Anterior cingulate cortex (tissue), 58 donors: ENCODE results near the gene NMNAT2.

Experiments
- DNase-seq, 58 donors: peaks; one replicate each; lab custom pipeline; 2025; lab: John Stamatoyannopoulos, UW

NMNAT2 gene

GRCh38 chr1:183226963-183227362 lies 191.2 kb downstream of the NMNAT2 start:
- DNase-seq: no peak

GRCh38 chr1:183226361-183226760 lies 191.8 kb downstream of the NMNAT2 start:
- no peak for DNase-seq

DNA sequence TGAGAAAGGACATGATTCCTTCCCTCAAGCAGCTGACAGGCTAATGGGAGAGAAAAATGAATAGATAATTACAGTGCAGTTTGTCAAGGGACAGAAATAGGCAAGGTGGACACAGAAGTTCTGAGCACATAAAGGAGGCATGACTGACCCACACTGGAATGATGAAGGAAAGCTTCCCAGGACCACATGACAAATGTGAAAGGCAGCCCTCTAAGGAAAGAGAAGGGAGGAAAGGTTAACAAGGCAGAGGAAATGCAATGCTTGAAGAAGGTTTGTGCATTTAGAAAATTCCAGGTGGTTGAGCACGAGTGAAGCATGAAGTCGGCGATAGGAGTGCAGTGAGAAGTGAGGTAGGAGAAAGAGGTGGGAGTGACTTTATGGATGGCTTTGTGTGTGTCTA lies 194.7 kb downstream of the NMNAT2 start:
- no peak for DNase-seq

GRCh38 chr1:183222909-183223308 lies 195.3 kb downstream of the NMNAT2 start:
- no peak for DNase-seq

DNA sequence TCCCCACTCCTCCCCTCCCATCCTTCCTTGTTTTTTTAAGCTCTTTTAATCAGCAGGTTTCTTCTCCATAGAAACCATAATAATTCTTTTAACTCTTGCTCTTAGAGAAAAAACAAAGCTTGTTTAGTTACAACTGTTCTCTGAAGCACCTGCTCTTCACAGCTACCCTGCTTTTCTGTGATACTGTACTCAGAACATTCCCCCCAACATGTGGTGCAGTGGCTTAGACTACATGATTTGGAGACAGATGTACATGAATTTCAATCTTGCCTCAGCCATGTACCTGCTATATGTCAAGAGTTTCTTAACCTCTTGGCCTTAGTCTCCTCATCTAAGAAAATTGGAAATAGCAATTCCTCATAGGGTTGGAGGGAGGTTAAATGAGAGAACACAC lies 198.6 kb downstream of the NMNAT2 start:
- DNase-seq: no peak

DNA sequence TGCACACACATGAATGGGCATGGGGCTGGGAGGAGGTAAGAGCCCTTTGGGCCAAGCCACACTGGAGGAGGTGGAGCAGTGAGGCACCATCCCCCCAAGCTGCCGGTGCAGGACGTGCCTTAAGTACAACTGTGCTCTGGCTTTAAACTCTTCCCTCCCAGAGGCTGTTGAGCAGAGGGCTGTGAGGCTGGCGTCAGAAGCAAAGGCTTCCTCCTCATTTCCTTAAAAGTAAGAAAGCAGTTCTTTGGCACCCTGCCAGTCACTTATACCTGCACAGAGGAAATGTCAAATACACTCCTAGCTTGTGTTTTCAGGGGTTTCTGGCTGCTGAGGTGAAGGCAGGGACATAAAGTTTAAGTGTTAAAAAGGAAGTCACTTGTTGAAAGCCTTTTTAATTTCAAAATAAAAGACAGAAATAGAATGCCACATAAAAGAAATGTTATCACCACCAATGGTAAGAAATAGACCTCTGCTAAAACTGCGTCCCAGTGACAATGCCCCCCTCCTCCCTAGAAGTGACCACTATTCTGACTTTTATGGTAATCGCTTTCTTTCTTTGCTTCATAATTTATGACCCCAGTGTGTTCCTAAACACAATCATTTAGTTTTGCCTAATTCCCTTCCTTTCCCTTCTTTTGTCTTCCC lies 199.1 kb downstream of the NMNAT2 start:
- DNase-seq: no peak

DNA sequence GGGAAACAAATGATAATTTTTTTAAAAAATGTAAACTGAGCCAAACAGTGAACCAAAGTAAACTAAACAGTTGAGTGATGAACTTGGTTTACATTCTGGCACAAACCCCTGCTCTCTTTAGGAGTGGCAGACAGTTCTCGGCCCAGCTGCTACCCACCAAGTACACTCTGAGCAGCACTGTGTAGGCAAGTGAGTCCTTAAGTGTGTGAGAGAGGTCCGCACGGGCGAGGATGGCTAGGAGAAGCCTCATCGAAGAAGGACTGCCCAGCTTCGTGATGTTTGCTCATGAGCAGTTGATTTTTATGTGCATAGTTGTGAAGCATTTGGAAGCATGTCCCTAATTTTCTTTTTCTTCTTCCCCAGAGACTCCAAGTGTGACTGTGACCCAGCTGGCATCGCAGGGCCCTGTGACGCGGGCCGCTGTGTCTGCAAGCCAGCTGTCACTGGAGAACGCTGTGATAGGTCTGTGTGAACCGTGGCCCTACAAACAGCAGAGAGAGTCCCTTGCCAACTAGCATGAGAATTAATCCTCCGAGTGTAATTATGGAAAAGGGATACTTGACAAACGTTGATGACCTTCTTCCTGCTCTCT lies 200.1 kb downstream of the NMNAT2 start:
- peak in 3 of 58 donors; percentile 3 to 9 (median 7) for DNase-seq

- no peak for DNase-seq
These were observed 202.2 kb downstream of the NMNAT2 start for GRCh38 chr1:183215936-183216335.

GRCh38 chr1:183215076-183215720 lies 203.0 kb downstream of the NMNAT2 start:
- DNase-seq: peak in 14 of 58 donors; percentile 2 to 35 (median 10)

DNA sequence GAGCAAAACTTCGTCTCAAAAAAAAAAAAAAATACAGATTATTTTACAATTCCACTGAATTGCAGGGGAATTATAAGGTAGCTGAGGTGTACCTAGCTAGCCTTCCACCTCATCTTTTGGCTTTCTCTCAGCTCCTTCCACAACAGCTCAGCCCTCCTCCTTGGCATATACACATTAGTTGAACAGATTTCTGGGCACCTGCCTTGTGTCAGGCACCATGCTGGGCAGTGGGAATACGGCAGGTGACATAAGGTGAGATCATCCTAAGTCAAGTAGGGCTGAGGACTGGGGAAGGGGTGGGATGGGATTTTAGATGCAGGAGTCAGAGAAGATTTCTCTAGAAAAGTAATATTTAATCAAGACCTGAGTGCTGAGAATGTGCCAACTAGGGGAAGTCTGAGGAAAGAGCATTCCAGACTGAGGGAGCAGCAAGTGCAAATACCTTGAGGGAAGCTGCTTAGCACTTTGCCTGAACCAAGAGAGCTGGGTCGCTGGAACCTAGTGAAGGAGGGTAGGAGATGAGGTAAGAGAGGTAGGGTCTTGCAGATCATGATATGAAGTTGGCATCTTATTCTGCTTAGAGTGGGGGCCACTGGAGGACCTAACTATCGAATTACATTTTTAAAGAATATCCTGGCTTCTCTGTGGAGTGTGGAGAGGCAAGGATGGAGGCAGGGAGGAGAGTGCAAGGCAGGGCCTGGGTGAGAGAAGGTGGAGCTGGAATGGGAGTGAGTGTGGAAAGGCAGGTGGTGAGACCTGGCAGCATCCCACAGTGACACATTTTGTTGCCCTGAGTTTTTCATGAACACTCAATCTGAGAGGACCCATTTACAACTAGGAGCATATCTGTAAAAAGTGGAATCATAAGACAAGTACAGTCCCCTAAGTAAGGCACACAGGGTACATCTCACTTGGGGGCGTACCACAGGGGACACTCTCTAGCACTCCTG lies 203.9 kb downstream of the NMNAT2 start:
- DNase-seq: no peak

DNA sequence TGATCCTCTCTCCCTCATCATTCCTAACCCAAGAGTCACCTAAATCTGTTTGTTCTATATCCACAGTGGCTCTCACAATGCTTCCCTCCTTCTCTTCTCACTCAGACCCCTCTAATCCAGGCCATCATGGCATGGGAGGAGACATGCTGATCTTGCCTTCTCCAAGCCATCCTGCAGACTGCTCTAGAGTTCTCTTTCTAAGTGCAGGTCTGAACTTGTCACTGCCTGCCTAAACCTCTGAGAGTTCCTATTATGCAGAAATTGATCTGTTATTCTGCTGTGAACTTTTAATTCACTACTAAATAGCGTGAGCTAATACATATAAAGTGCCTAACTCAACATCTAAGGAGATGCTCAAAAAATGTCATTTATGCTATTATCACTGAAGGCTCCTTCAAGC lies 205.3 kb downstream of the NMNAT2 start:
- DNase-seq: no peak

GRCh38 chr1:183210681-183211080 lies 207.5 kb downstream of the NMNAT2 start:
- no peak for DNase-seq

- DNase-seq: no peak
These were observed 208.5 kb downstream of the NMNAT2 start for GRCh38 chr1:183209533-183210158.

DNA sequence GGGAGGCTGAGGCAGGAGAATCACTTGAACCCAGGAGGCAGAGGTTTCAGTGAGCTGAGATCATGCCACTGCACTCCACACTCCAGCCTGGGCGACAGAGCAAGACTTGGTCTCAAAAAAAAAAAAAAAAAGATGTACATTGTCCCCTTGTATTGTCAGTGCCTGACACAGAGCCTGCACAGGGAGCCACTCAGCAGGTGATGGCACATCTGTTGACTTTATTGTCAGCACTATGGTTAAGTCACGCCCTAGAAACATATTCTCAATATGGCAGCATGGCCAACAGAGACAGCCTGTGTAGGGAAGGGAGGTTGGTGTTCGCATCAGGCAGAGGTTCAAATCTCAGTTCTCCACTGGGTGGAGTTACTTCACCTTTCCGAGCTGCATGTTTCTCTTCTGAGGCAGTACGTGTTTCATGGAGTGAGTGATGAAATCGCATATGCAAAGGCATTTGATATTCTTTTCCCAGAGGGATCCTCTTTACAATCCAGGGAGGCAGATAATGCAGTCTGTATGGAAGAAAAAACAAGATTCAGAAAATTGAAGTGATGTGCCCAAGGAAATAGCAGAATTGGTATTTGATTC lies 211.6 kb downstream of the NMNAT2 start:
- no peak for DNase-seq

DNA sequence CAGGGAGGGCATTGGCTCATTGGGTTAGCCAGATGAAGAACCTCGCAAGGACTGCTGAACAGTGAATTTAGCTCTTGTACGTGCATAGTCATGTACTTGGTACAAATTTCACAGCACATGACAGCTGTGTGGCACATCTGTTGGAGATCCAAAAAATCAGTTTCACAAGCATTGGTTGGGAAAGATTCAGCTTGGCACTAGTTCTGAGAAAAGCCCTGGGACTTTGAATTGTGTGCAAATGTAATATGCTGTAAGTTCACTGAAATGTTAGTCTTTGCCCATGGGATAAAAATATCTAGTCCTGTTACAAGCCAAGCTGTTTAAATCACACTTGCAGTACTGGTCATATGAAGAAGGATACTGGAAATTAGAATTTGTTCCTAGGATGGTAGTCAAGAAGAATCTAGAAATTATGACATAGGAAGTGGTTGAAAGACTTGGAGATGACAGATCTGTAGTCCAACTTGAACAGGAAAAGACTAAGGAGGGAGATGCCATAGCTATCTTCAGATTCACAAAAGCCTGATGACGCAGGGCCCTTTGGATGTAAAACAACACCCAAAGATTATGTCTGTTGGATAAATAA lies 212.9 kb downstream of the NMNAT2 start:
- DNase-seq: no peak

DNA sequence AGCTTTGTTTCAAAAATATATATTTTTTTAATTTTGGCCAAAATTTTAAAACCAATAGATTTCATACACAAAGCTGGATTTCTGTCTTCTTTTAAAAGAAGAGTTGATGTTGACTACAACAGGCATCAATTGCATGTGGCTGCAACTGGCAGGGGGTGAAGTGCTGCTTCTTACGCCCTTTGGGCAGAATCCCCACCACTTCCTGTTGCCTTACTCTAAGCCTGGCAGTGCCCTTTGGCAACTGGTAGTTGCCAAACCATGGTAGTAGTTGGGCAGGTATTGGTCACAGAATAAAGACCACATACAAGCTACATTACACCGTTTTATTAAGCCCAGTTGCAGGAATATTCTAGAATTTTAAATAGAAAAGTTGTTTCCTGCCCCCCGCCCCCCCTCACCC lies 215.1 kb downstream of the NMNAT2 start:
- no peak for DNase-seq

DNA sequence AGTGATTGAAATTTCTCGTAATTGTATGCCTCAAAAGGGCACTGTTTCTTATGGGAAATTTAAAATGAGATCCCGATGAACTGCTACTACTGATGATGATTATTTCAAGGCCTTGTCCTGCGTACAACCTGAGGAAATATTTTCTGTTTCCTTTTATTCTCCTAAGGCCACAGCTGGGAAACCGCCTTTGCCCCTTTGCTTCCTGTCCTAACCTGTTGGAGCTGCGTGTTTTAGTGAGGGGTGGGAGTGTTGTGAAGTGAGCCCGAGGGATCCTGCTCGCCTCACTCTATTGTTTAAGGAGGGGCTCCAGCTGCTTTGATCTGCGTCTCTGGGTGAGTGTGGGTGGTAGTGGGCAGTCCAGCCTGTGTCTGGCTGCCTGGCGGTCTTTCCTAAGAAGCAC lies 217.7 kb downstream of the NMNAT2 start:
- no peak for DNase-seq

GRCh38 chr1:183199304-183199703 lies 218.9 kb downstream of the NMNAT2 start:
- DNase-seq: no peak

DNA sequence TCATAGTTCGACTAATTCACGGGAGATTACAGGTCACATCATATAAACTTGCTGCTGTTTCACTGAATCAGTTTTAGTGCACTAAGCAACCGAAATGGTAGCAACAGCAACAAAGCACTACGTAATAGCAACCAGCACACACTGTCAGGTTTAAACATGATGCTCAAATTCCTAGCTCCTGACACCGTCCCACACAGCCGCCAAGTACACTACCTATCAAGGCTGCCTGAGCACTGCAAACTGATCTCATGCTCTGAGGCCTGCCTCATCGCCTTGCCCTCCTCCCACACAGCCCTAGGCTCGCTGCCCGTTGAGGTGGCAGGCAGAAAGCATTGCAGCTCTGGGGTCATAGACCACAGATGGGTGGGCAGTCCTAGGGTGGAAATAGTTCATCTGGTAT lies 219.7 kb downstream of the NMNAT2 start:
- peak in 1 of 58 donors; percentile 4 for DNase-seq
